Hematopoietic multipotent progenitor cell treated with erythropoietin and hydrocortisone succinate and interleukin-3 and kit ligand, for 15 days (in vitro differentiated cells): ENCODE results near the gene NLRC5.
A peak's percentile ranks its signal among the peaks of the same experiment; 100 is the strongest.
"Not testable (repeated sequence)": the region's sequence is repeated elsewhere in the genome, so short reads cannot be mapped to it uniquely, and the experiment has no call there.

Source experiments
- DNase-seq: peaks from one replicate; pipeline ENCODE4 v3.0.0-alpha.2; 2015; ENCODE audit warnings: low spot score

Gene NLRC5

GRCh38 chr16:57071831-57072582 lies 82.7 kb downstream of the NLRC5 start:
- no peak for DNase-seq

GRCh38 chr16:57072616-57073275 lies 83.4 kb downstream of the NLRC5 start:
- DNase-seq, result no peak

GRCh38 chr16:57077714-57078113 lies 88.4 kb downstream of the NLRC5 start:
- DNase-seq, result no peak

GRCh38 chr16:57081744-57082143 lies 92.4 kb downstream of the NLRC5 start:
- no peak for DNase-seq

- no peak for DNase-seq
Observed at GRCh38 chr16:57082664-57083063, 93.3 kb downstream of the NLRC5 start.

GRCh38 chr16:57083485-57084126 lies 94.2 kb downstream of the NLRC5 start:
- no peak for DNase-seq

- peak; percentile 68 for DNase-seq
Observed at GRCh38 chr16:57084257-57084770, 95.0 kb downstream of the NLRC5 start.

GRCh38 chr16:57084996-57085395 lies 95.6 kb downstream of the NLRC5 start:
- no peak for DNase-seq

- no peak for DNase-seq
Observed at GRCh38 chr16:57087003-57087402, 97.6 kb downstream of the NLRC5 start.

- no peak for DNase-seq
Observed at GRCh38 chr16:57089406-57089805, 100.0 kb downstream of the NLRC5 start.

GRCh38 chr16:57091200-57091974 lies 102.0 kb downstream of the NLRC5 start:
- no peak for DNase-seq

GRCh38 chr16:57091975-57092785 lies 102.8 kb downstream of the NLRC5 start, which contains the start of gene CPNE2:
CPNE2 (plus strand) TSS chr16:57092583; CDS start chr16:57110743, 18,160 bp downstream.
- no peak for DNase-seq

- DNase-seq, result no peak
Observed at GRCh38 chr16:57092786-57093411, 103.5 kb downstream of the NLRC5 start.

GRCh38 chr16:57093666-57094564 lies 104.6 kb downstream of the NLRC5 start:
- DNase-seq, result no peak

- no peak for DNase-seq
Observed at GRCh38 chr16:57094911-57095310, 105.6 kb downstream of the NLRC5 start.

- no peak for DNase-seq
Observed at GRCh38 chr16:57096192-57096591, 106.8 kb downstream of the NLRC5 start.

- no peak for DNase-seq
Observed at GRCh38 chr16:57096793-57097192, 107.4 kb downstream of the NLRC5 start.

- DNase-seq, result no peak
Observed at GRCh38 chr16:57098188-57098841, 109.0 kb downstream of the NLRC5 start.

GRCh38 chr16:57099965-57100364 lies 110.6 kb downstream of the NLRC5 start:
- not testable (repeated sequence) for DNase-seq
